Nephron (organoid): ENCODE data around the gene AMBRA1.

Experiments used
- H3K27ac Mint-ChIP-seq, 3 experiments: 2 replicates each; pipeline ENCODE4 v1.8.0; 2020; ENCODE audit warnings: mixed read lengths in 3 of 3, mild to moderate bottlenecking in 2 of 3, moderate library complexity in 1 of 3
- H3K27me3 Mint-ChIP-seq: 2 replicates; pipeline ENCODE4 v1.8.0; 2021; ENCODE audit warnings: low read depth, mild to moderate bottlenecking, moderate library complexity, mixed read lengths
- H3K36me3 Mint-ChIP-seq: 2 replicates; pipeline ENCODE4 v1.8.0; 2020; ENCODE audit warnings: low read depth, mixed read lengths
- H3K4me1 Mint-ChIP-seq: 2 replicates; pipeline ENCODE4 v1.8.0; 2020; ENCODE audit warnings: mixed read lengths
- H3K4me3 Mint-ChIP-seq, 3 experiments: 2 replicates each; pipeline ENCODE4 v1.8.0; 2020; ENCODE audit warnings: mild to moderate bottlenecking in 3 of 3, mixed read lengths in 3 of 3, moderate library complexity in 2 of 3
- H3K9me3 Mint-ChIP-seq: 2 replicates; pipeline ENCODE4 v1.8.0; 2020; ENCODE audit warnings: mixed read lengths
- CTCF ChIP-seq, 3 experiments: fragments of 200-600 bp; sonication (generic); IDR thresholded peaks; one replicate each; pipeline ENCODE4 v1.5.0; 2021; ENCODE audit warnings: antibody characterized with exemption in 3 of 3; ENCODE audit not compliant: unreplicated experiment in 3 of 3

AMBRA1 gene

GRCh38 chr11:46364791-46365190 lies 229.0 kb downstream of the AMBRA1 start:
- no peak for TF ChIP-seq CTCF (IDR thresholded peaks at IDR 0.05; ENCODE audit: unreplicated experiment in 3 of 3)
- peak overlapping the region in 1 of 3 experiments; percentile 29 for H3K4me3 Mint-ChIP-seq
- H3K27me3 Mint-ChIP-seq: no peaks in the 10 kb centered on the region
- peak overlapping the region in 1 of 3 experiments; percentile 61 for H3K27ac Mint-ChIP-seq
- H3K4me1 Mint-ChIP-seq: peaks cover 59% of the 10 kb centered on the region
- peaks cover 7% of the 10 kb centered on the region for H3K36me3 Mint-ChIP-seq
- no peaks in the 10 kb centered on the region for H3K9me3 Mint-ChIP-seq

- no peaks in the 10 kb centered on the region for H3K9me3 Mint-ChIP-seq
- peak overlapping the region; percentile 32 to 70 (median 54) for H3K27ac Mint-ChIP-seq
- TF ChIP-seq CTCF (IDR thresholded peaks at IDR 0.05; ENCODE audit: unreplicated experiment in 3 of 3): no peak
- H3K4me1 Mint-ChIP-seq: peaks cover 53% of the 10 kb centered on the region
- peak overlapping the region in 2 of 3 experiments; percentile 23 to 69 for H3K4me3 Mint-ChIP-seq
- no peaks in the 10 kb centered on the region for H3K27me3 Mint-ChIP-seq
- H3K36me3 Mint-ChIP-seq: peaks cover 4% of the 10 kb centered on the region
Measured at GRCh38 chr11:46364056-46364455, 229.8 kb downstream of the AMBRA1 start.

- Mint-ChIP-seq H3K36me3 (peaks cover 3% of the 10 kb centered on the region), H3K4me3 (peak overlapping the region in 2 of 3 experiments; percentile 23 to 69), H3K27me3 (no peaks in the 10 kb centered on the region), H3K27ac (peak overlapping the region; percentile 32 to 70 (median 54)), H3K4me1 (peaks cover 51% of the 10 kb centered on the region), H3K9me3 (no peaks in the 10 kb centered on the region)
- no peak for TF ChIP-seq CTCF (IDR thresholded peaks at IDR 0.05; ENCODE audit: unreplicated experiment in 3 of 3)
Measured at GRCh38 chr11:46363455-46364005, 230.3 kb downstream of the AMBRA1 start.

- H3K27me3 Mint-ChIP-seq: no peaks in the 10 kb centered on the region
- no peaks in the 10 kb centered on the region for H3K9me3 Mint-ChIP-seq
- H3K27ac Mint-ChIP-seq: peak overlapping the region; percentile 40 to 84 (median 70)
- TF ChIP-seq CTCF (IDR thresholded peaks at IDR 0.05; ENCODE audit: unreplicated experiment in 3 of 3): no peak
- H3K4me1 Mint-ChIP-seq: peaks cover 46% of the 10 kb centered on the region
- peak overlapping the region; percentile 29 to 74 (median 48) for H3K4me3 Mint-ChIP-seq
- no peaks in the 10 kb centered on the region for H3K36me3 Mint-ChIP-seq
Measured at GRCh38 chr11:46363031-46363407, 230.8 kb downstream of the AMBRA1 start.

GRCh38 chr11:46362156-46363030 lies 231.4 kb downstream of the AMBRA1 start:
- Mint-ChIP-seq H3K27me3 (no peaks in the 10 kb centered on the region), H3K27ac (peak overlapping the region; percentile 40 to 84 (median 70)), H3K4me3 (peak overlapping the region; percentile 29 to 74 (median 56)), H3K4me1 (peaks cover 45% of the 10 kb centered on the region), H3K9me3 (no peaks in the 10 kb centered on the region), H3K36me3 (no peaks in the 10 kb centered on the region)
- no peak for TF ChIP-seq CTCF (IDR thresholded peaks at IDR 0.05; ENCODE audit: unreplicated experiment in 3 of 3)
